ENCODE data around the gene TMED1. TPM values are rescaled to one million over a fixed set of nuclear protein-coding genes. Genes with fewer than 3 reads are reported as not detected.

Gene TMED1
- total and polyA plus RNA-seq, 9 of the 15 experiments (the other 6 are each of a cell fraction or from before 2014, with no cell fraction given): 0.86 to 30.2 (median 23.5) TPM

- Histone ChIP-seq H3K4me3 (no peak overlapping the region), H3K79me2 (ENCODE audit: control insufficient read depth, insufficient read depth, low read length) (peaks cover 8% of the 10 kb centered on the region; the same call in 2 of the 3 replicates), H3K36me3 (ENCODE audit: control insufficient read depth, insufficient read depth, low read length) (peaks cover 81% of the 10 kb centered on the region; the same call in 2 of the 3 replicates), H3K27me3 (ENCODE audit: control insufficient read depth in 2 of 2, insufficient read depth in 2 of 2, low read length in 2 of 2) (no peaks in the 10 kb centered on the region), H3K4me2 (ENCODE audit: insufficient read depth, low read length) (peak overlapping the region; percentile 20; the same call in 1 of the 2 replicates), H3K27ac (ENCODE audit: extremely low read depth, low read depth, low read length) (peak overlapping the region; percentile 82), H3K9ac (ENCODE audit: insufficient read depth in 1 of 2, low read depth in 2 of 2, low read length in 2 of 2) (peak overlapping the region; percentile 43 to 83), H4K20me1 (replicated peaks; ENCODE audit: control insufficient read depth, insufficient read depth, low read length) (no peaks in the 10 kb centered on the region), H2AFZ (ENCODE audit: low read depth, low read length) (no peak overlapping the region; the same call in 1 of the 2 replicates), H3K9me3 (replicated peaks; ENCODE audit: control insufficient read depth, insufficient read depth, low read depth, low read length) (no peaks in the 10 kb centered on the region; the same call in 1 of the 2 replicates), H3K9me1 (ENCODE audit: control insufficient read depth, insufficient read depth, low read length) (no peaks in the 10 kb centered on the region), H3K4me1 (replicated peaks in 1 of 2; ENCODE audit: control insufficient read depth in 2 of 2, insufficient read depth in 2 of 2, low read length in 2 of 2) (peaks cover 48 to 78% of the 10 kb centered on the region in 2 experiments)
- peak; percentile 89 for ATAC-seq
- BruUV-seq (replicated peaks): no TSS peak
- in situ Hi-C loops (cut with MboI): no loop called here
- ChIA-PET POLR2A (interaction anchor here (1.0 to 2.0 kb wide), 2 partner anchors 8 to 13 kb away, joined by 4 to 5 read pairs; no protein-coding TSS in a partner anchor), CTCF (ENCODE audit: low intra/inter-chr PET ratio) (no interaction called here)
- 19% methylated on average over 9 of the region's 9 CpGs for WGBS (ENCODE audit: insufficient coverage, low coverage, missing lambda C conversion rate)
- FAIRE-seq: peak; percentile 96
- DNase-seq (ENCODE audit: extremely low read depth in 1 of 4, low spot score in 3 of 4): peak; percentile 75 to 91 (median 82)
- intact Hi-C loops (cut with micrococcal nuclease): no loop called here
- TF ChIP-seq PHF21A (IDR thresholded peaks at IDR 0.05; ENCODE audit: borderline replicate concordance, low read depth): no peak
- TF ChIP-seq NEUROD1 (IDR thresholded peaks at IDR 0.05; ENCODE audit: borderline replicate concordance, low read depth, low read length, partially characterized antibody): peak; percentile 32
- TF ChIP-seq MAX (CRISPR knock-in tag; IDR thresholded peaks at IDR 0.05): no peak
- 0 out of 2 replicates have a peak, but pooled peaks have one; percentile 49 for TF ChIP-seq ZNF57 (CRISPR knock-in tag; IDR thresholded peaks at IDR 0.05)
- TF ChIP-seq, protein P1, sequence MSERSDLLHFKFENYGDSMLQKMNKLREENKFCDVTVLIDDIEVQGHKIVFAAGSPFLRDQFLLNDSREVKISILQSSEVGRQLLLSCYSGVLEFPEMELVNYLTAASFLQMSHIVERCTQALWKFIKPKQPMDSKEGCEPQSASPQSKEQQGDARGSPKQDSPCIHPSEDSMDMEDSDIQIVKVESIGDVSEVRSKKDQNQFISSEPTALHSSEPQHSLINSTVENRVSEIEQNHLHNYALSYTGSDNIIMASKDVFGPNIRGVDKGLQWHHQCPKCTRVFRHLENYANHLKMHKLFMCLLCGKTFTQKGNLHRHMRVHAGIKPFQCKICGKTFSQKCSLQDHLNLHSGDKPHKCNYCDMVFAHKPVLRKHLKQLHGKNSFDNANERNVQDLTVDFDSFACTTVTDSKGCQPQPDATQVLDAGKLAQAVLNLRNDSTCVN (CRISPR knock-in tag; IDR thresholded peaks at IDR 0.05): no peak
- peak; percentile 62 for TF ChIP-seq CXXC5 (CRISPR knock-in tag; IDR thresholded peaks at IDR 0.05)
- TF ChIP-seq ETS1 (conservative IDR thresholded peaks at IDR 0.05; ENCODE audit: control insufficient read depth, low read depth, low read length): no peak
- TF ChIP-seq NR2F6 (CRISPR knock-in tag; IDR thresholded peaks at IDR 0.05): no peak
- TF ChIP-seq C11orf30 (IDR thresholded peaks at IDR 0.05; ENCODE audit: low read depth): peak; percentile 94
- no peak for TF ChIP-seq BRD4 (IDR thresholded peaks at IDR 0.05)
- TF ChIP-seq, protein P2, sequence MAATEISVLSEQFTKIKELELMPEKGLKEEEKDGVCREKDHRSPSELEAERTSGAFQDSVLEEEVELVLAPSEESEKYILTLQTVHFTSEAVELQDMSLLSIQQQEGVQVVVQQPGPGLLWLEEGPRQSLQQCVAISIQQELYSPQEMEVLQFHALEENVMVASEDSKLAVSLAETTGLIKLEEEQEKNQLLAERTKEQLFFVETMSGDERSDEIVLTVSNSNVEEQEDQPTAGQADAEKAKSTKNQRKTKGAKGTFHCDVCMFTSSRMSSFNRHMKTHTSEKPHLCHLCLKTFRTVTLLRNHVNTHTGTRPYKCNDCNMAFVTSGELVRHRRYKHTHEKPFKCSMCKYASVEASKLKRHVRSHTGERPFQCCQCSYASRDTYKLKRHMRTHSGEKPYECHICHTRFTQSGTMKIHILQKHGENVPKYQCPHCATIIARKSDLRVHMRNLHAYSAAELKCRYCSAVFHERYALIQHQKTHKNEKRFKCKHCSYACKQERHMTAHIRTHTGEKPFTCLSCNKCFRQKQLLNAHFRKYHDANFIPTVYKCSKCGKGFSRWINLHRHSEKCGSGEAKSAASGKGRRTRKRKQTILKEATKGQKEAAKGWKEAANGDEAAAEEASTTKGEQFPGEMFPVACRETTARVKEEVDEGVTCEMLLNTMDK (IDR thresholded peaks at IDR 0.05; ENCODE audit: borderline replicate concordance, insufficient read depth, low read depth, low read length, poor library complexity, severe bottlenecking): no peak
- TF ChIP-seq MAFG (tag; conservative IDR thresholded peaks at IDR 0.05): peak; percentile 96
- TF ChIP-seq, protein P3, sequence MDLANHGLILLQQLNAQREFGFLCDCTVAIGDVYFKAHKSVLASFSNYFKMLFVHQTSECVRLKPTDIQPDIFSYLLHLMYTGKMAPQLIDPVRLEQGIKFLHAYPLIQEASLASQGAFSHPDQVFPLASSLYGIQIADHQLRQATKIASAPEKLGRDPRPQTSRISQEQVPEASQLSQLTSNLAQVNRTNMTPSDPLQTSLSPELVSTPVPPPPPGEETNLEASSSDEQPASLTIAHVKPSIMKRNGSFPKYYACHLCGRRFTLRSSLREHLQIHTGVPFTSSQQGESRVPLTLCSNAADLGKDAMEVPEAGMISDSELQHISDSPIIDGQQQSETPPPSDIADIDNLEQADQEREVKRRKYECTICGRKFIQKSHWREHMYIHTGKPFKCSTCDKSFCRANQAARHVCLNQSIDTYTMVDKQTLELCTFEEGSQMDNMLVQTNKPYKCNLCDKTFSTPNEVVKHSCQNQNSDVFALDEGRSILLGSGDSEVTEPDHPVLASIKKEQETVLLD (IDR thresholded peaks at IDR 0.05): peak; percentile 60; the same call in 1 of the 2 replicates
- TF ChIP-seq ZNF3 (CRISPR knock-in tag; IDR thresholded peaks at IDR 0.05): no peak
- TF ChIP-seq TEAD1 (CRISPR knock-in tag; IDR thresholded peaks at IDR 0.05): 0 out of 4 replicates have a peak, but pooled peaks of 1 of the 2 experiments have one; percentile 13
- TF ChIP-seq BCL6 (CRISPR knock-in tag; IDR thresholded peaks at IDR 0.05): no peak
- peak; percentile 53 for TF ChIP-seq BCOR (IDR thresholded peaks at IDR 0.05)
Measured at GRCh38 chr19:10812902-10813404, 23.1 kb downstream of the TMED1 start.

Data from K562 (cell line).